ENCODE data around the gene CLIP3. TPM values are rescaled to one million over a fixed set of nuclear protein-coding genes. Genes with fewer than 3 reads are reported as not detected.

The CLIP3 gene
- polyA plus RNA-seq, 4 donors = 0.45 to 7.5 (median 4.6) TPM

DNA sequence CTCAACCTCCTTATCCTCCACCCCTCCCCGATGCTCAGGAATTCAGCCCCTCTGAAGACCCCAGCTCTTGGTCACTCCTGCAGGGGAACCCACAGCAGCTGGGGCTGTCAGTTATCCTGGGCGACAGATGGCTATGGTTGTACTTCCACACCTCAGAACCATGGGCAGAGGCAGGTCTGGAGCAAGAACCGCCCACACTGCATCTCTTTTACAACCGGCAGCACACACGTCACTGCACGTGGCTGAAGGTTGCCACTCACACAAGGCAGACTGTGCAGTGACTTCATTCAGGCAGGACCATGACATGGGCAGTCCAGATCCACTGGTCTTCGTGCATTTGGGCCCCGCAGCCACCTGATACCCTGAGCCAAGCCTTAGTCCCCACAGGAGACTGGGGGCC lies 59.2 kb downstream of the CLIP3 start:
- 33 to 38% (median 38%) methylated on average over 8 of the region's 8 CpGs for WGBS, 3 donors
- Histone ChIP-seq H3K27ac (ENCODE audit: low read depth in 1 of 3, low read length in 2 of 3) (no peak overlapping the region), H3K4me3 (ENCODE audit: low read depth in 1 of 3, low read length in 3 of 3) (no peak overlapping the region), H3K27me3 (ENCODE audit: control insufficient read depth in 3 of 3, insufficient read depth in 3 of 3, low read length in 3 of 3) (no peaks in the 10 kb centered on the region), H3K9me3 (ENCODE audit: control insufficient read depth in 2 of 2, insufficient read depth in 1 of 2, low read depth in 1 of 2, low read length in 1 of 2) (no peaks in the 10 kb centered on the region), H3K36me3 (ENCODE audit: control insufficient read depth in 3 of 3, insufficient read depth in 2 of 3, low read depth in 1 of 3, low read length in 3 of 3) (no peaks in the 10 kb centered on the region), H3K4me1 (ENCODE audit: control insufficient read depth in 3 of 3, insufficient read depth in 2 of 3, low read depth in 1 of 3, low read length in 2 of 3) (no peaks in the 10 kb centered on the region)
- FAIRE-seq (no peak), DNase-seq (peak in 1 of 2 donors; percentile 24)

DNA sequence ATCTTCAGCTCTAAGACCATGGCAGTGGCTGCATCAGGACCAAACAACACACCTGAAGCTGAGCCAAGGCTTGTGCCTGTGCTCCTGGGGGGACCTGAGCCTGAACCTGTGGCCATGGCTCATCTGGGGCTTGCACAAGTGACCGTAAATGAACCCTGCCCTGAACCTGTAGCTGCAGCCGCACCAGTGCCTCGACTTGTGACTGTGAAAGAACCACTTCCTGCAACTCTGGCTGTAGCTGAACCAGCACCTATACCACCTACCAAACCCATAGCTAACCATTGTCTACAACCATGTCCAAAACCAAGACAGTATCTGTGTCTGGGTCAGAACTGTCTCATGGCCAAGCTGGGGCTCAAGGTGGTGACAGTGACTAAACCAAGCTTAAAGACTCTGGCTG lies 65.9 kb downstream of the CLIP3 start:
- H3K36me3 ChIP-seq (ENCODE audit: control insufficient read depth in 3 of 3, insufficient read depth in 2 of 3, low read depth in 1 of 3, low read length in 3 of 3) = no peaks in the 10 kb centered on the region
- WGBS, 3 donors = 53 to 82% (median 64%) methylated on average over 3 of the region's 3 CpGs
- H3K4me3 ChIP-seq (ENCODE audit: low read depth in 1 of 3, low read length in 3 of 3) = no peak overlapping the region
- no peak for FAIRE-seq
- no peak for DNase-seq
- H3K27me3 ChIP-seq (ENCODE audit: control insufficient read depth in 3 of 3, insufficient read depth in 3 of 3, low read length in 3 of 3) = no peaks in the 10 kb centered on the region
- H3K27ac ChIP-seq (ENCODE audit: low read depth in 1 of 3, low read length in 2 of 3) = no peak overlapping the region
- H3K9me3 ChIP-seq (ENCODE audit: control insufficient read depth in 2 of 2, insufficient read depth in 1 of 2, low read depth in 1 of 2, low read length in 1 of 2) = no peaks in the 10 kb centered on the region
- no peaks in the 10 kb centered on the region for H3K4me1 ChIP-seq (ENCODE audit: control insufficient read depth in 3 of 3, insufficient read depth in 2 of 3, low read depth in 1 of 3, low read length in 2 of 3)

Other genes with a start within 250 kb of the CLIP3 start
- gene PRODH2, start 220.0 kb downstream of the CLIP3 start, polyA plus RNA-seq = under 1 TPM in 2 of 4 donors, not detected in 2; 0.24 to 0.54 TPM
- gene NPHS1, start 180.4 kb downstream of the CLIP3 start, polyA plus RNA-seq = under 1 TPM in 2 of 4 donors, not detected in 2; 0.06 to 0.52 TPM
- under 1 TPM in 2 of 4 donors, not detected in 2; 0.10 to 0.62 TPM for gene KIRREL2, start 176.0 kb downstream of the CLIP3 start, polyA plus RNA-seq
- 10 to 100 TPM in 1 of 4 donors, 1 to 10 TPM in 2, not detected in 1; 3.6 to 13.8 (median 4.7) TPM for gene APLP1, start 164.3 kb downstream of the CLIP3 start, polyA plus RNA-seq
- gene NFKBID, start 132.3 kb downstream of the CLIP3 start, polyA plus RNA-seq = 1 to 10 TPM; 5.1 to 7.6 (median 6.4) TPM
- 10 to 100 TPM in 2 of 4 donors, 1 to 10 TPM in 2; 2.7 to 17.6 (median 11.0) TPM for gene HCST, start 130.3 kb downstream of the CLIP3 start, polyA plus RNA-seq
- gene TYROBP, start 124.6 kb downstream of the CLIP3 start, polyA plus RNA-seq = 100 to 1,000 TPM in 1 of 4 donors, 10 to 100 TPM in 3; 15.9 to 128 (median 63.8) TPM
- gene LRFN3, start 96.5 kb downstream of the CLIP3 start, polyA plus RNA-seq = 10 to 100 TPM in 2 of 4 donors, 1 to 10 TPM in 2; 3.5 to 11.7 (median 8.7) TPM
- gene SDHAF1, start 37.7 kb downstream of the CLIP3 start, polyA plus RNA-seq = 10 to 100 TPM; 27.8 to 58.4 (median 36.4) TPM
- 10 to 100 TPM in 1 of 4 donors, 1 to 10 TPM in 3; 3.0 to 16.0 (median 3.7) TPM for gene SYNE4, start 24.1 kb downstream of the CLIP3 start, polyA plus RNA-seq
- 10 to 100 TPM; 14.3 to 19.7 (median 15.6) TPM for gene ALKBH6, start 18.7 kb downstream of the CLIP3 start, polyA plus RNA-seq
- 1 to 10 TPM; 5.3 to 8.9 (median 6.6) TPM for gene THAP8, start 21.4 kb upstream of the CLIP3 start, polyA plus RNA-seq
- gene WDR62, start 22.0 kb upstream of the CLIP3 start, polyA plus RNA-seq = 1 to 10 TPM in 2 of 4 donors, under 1 TPM in 2; 0.22 to 5.0 (median 1.4) TPM
- gene OVOL3, start 78.3 kb upstream of the CLIP3 start, polyA plus RNA-seq = not detected
- gene POLR2I, start 82.0 kb upstream of the CLIP3 start, polyA plus RNA-seq = 10 to 100 TPM; 46.5 to 77.5 (median 66.5) TPM
- gene TBCB, start 82.6 kb upstream of the CLIP3 start, polyA plus RNA-seq = 100 to 1,000 TPM in 3 of 4 donors, 10 to 100 TPM in 1; 75.0 to 133 (median 113) TPM
- gene CAPNS1, start 107.2 kb upstream of the CLIP3 start, polyA plus RNA-seq = 1,000 to 10,000 TPM in 1 of 4 donors, 100 to 1,000 TPM in 3; 600 to 1,094 (median 775) TPM
- gene COX7A1, start 119.6 kb upstream of the CLIP3 start, polyA plus RNA-seq = 10 to 100 TPM in 2 of 4 donors, 1 to 10 TPM in 2; 1.3 to 26.2 (median 9.9) TPM
- gene ZNF565, start 181.8 kb upstream of the CLIP3 start, polyA plus RNA-seq = 1 to 10 TPM; 1.6 to 4.8 (median 2.8) TPM
- 10 to 100 TPM; 18.4 to 71.6 (median 25.7) TPM for gene ZNF146, start 182.2 kb upstream of the CLIP3 start, polyA plus RNA-seq

All from small intestine (tissue), 7 donors.